SK-N-SH treated with all-trans-retinoic acid at 6 μM for 48 hours (cell line): Measurements from ENCODE around the gene ATP2B1.

Experiments used
- ATAC-seq: fragments of 200-7000 bp; cut with Tn5 transposase; 3 replicates; pipeline ENCODE4 v1.9.1; 2020; ENCODE audit warnings: mild to moderate bottlenecking, moderate library complexity
- BACH2 ChIP-seq: fragments of 250-450 bp; sonication (Bioruptor Pico); IDR thresholded peaks from 2 replicates; pipeline ENCODE4 v1.9.0; 2021; ENCODE audit warnings: mild to moderate bottlenecking, borderline replicate concordance
- CSDC2 ChIP-seq: fragments of 250-450 bp; sonication (Bioruptor Pico); IDR thresholded peaks from 2 replicates; pipeline ENCODE4 v1.5.0; 2020; ENCODE audit warnings: mild to moderate bottlenecking, moderate library complexity
- CSRNP3 ChIP-seq: fragments of 250-450 bp; sonication (Bioruptor Pico); IDR thresholded peaks from 2 replicates; pipeline ENCODE4 v1.5.1; 2021; ENCODE audit warnings: mild to moderate bottlenecking, moderate library complexity
- ESRRG ChIP-seq: fragments of 250-450 bp; sonication (Bioruptor Pico); IDR thresholded peaks from 2 replicates; pipeline ENCODE4 v1.6.1; 2021; ENCODE audit warnings: mild to moderate bottlenecking
- GLIS3 ChIP-seq: fragments of 250-450 bp; sonication (Bioruptor Pico); IDR thresholded peaks from 2 replicates; pipeline ENCODE4 v1.5.0; 2020; ENCODE audit warnings: mild to moderate bottlenecking, moderate library complexity
- ISL1 ChIP-seq: fragments of 250-450 bp; sonication (Bioruptor Pico); IDR thresholded peaks from 2 replicates; pipeline ENCODE4 v2.1.2; 2022; ENCODE audit warnings: mild to moderate bottlenecking, moderate library complexity
- OSR1 ChIP-seq: fragments of 250-450 bp; sonication (Bioruptor Pico); IDR thresholded peaks from 2 replicates; pipeline ENCODE4 v1.8.0; 2022; ENCODE audit warnings: moderate library complexity, mild to moderate bottlenecking, inconsistent platforms
- PATZ1 ChIP-seq: fragments of 250-450 bp; sonication (Bioruptor Pico); IDR thresholded peaks from 2 replicates; pipeline ENCODE4 v1.8.0; 2020; ENCODE audit warnings: mild to moderate bottlenecking, moderate library complexity, borderline replicate concordance
- PPARA ChIP-seq: fragments of 250-450 bp; sonication (Bioruptor Pico); IDR thresholded peaks from 2 replicates; pipeline ENCODE4 v1.5.0; 2020; ENCODE audit warnings: mild to moderate bottlenecking, borderline replicate concordance
- RARB ChIP-seq: fragments of 250-450 bp; sonication (Bioruptor Pico); IDR thresholded peaks from 2 replicates; pipeline ENCODE4 v1.8.0; 2021; ENCODE audit warnings: mild to moderate bottlenecking, moderate library complexity
- SNAI2 ChIP-seq: fragments of 250-450 bp; sonication (Bioruptor Pico); IDR thresholded peaks from 2 replicates; pipeline ENCODE4 v1.5.0; 2020; ENCODE audit warnings: mild to moderate bottlenecking, moderate library complexity
- TOX ChIP-seq: fragments of 250-450 bp; sonication (Bioruptor Pico); IDR thresholded peaks from 2 replicates; pipeline ENCODE4 v1.8.0; 2021; ENCODE audit warnings: mild to moderate bottlenecking, moderate library complexity, borderline replicate concordance
- ZC3H10 ChIP-seq: fragments of 250-450 bp; sonication (Bioruptor Pico); IDR thresholded peaks from 2 replicates; pipeline ENCODE4 v1.5.1; 2021; ENCODE audit warnings: mild to moderate bottlenecking, moderate library complexity
- ZFP3 ChIP-seq: fragments of 250-450 bp; sonication (Bioruptor Pico); IDR thresholded peaks from 2 replicates; pipeline ENCODE4 v1.5.0; 2020; ENCODE audit warnings: mild to moderate bottlenecking, moderate library complexity
- ZFP30 ChIP-seq: fragments of 450-650 bp; formaldehyde crosslinking; IDR thresholded peaks from 2 replicates; pipeline ENCODE4 v1.5.0; 2022; ENCODE audit warnings: mild to moderate bottlenecking, moderate library complexity
- ZNF70 ChIP-seq: fragments of 450-650 bp; formaldehyde crosslinking; IDR thresholded peaks from 2 replicates; pipeline ENCODE4 v1.5.0; 2020; ENCODE audit warnings: mild to moderate bottlenecking, moderate library complexity
- ZNF8 ChIP-seq: fragments of 450-650 bp; formaldehyde crosslinking; IDR thresholded peaks from 2 replicates; pipeline ENCODE4 v1.5.0; 2020; ENCODE audit warnings: mild to moderate bottlenecking, moderate library complexity
- TF ChIP-seq, protein P1 (sequence below): fragments of 250-450 bp; sonication (Bioruptor Pico); IDR thresholded peaks from 2 replicates; pipeline ENCODE4 v1.8.0; 2021; ENCODE audit warnings: low read depth, mild to moderate bottlenecking, moderate library complexity, borderline replicate concordance
- TF ChIP-seq, protein P2 (sequence below): fragments of 250-450 bp; sonication (Bioruptor Pico); IDR thresholded peaks from 2 replicates; pipeline ENCODE4 v1.5.1; 2020; ENCODE audit warnings: low read depth, mild to moderate bottlenecking, moderate library complexity
- TF ChIP-seq, protein P3 (sequence below): fragments of 250-450 bp; sonication (Bioruptor Pico); IDR thresholded peaks from 2 replicates; pipeline ENCODE4 v1.5.0; 2020; ENCODE audit warnings: mild to moderate bottlenecking, moderate library complexity

The ATP2B1 gene

GRCh38 chr12:89680409-89680808 lies 28.2 kb downstream of the ATP2B1 start (continued):
- TF ChIP-seq BACH2 (CRISPR knock-in tag) (no peak), ZC3H10 (no peak), ESRRG (CRISPR knock-in tag) (no peak)

GRCh38 chr12:89679631-89680030 lies 29.0 kb downstream of the ATP2B1 start:
- TF ChIP-seq, protein P1, sequence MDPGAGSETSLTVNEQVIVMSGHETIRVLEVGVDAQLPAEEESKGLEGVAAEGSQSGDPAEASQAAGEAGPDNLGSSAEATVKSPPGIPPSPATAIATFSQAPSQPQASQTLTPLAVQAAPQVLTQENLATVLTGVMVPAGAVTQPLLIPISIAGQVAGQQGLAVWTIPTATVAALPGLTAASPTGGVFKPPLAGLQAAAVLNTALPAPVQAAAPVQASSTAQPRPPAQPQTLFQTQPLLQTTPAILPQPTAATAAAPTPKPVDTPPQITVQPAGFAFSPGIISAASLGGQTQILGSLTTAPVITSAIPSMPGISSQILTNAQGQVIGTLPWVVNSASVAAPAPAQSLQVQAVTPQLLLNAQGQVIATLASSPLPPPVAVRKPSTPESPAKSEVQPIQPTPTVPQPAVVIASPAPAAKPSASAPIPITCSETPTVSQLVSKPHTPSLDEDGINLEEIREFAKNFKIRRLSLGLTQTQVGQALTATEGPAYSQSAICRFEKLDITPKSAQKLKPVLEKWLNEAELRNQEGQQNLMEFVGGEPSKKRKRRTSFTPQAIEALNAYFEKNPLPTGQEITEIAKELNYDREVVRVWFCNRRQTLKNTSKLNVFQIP (CRISPR knock-in tag), result no peak
- TF ChIP-seq TOX, result no peak
- TF ChIP-seq BACH2 (CRISPR knock-in tag), result no peak
- TF ChIP-seq OSR1 (CRISPR knock-in tag), result no peak
- no peak for TF ChIP-seq ZNF8 (CRISPR knock-in tag)
- TF ChIP-seq PPARA, result no peak
- no peak for TF ChIP-seq GLIS3 (CRISPR knock-in tag)
- TF ChIP-seq ZFP30 (CRISPR knock-in tag), result no peak
- TF ChIP-seq CSDC2, result no peak
- TF ChIP-seq RARB (CRISPR knock-in tag), result no peak
- TF ChIP-seq, protein P2, sequence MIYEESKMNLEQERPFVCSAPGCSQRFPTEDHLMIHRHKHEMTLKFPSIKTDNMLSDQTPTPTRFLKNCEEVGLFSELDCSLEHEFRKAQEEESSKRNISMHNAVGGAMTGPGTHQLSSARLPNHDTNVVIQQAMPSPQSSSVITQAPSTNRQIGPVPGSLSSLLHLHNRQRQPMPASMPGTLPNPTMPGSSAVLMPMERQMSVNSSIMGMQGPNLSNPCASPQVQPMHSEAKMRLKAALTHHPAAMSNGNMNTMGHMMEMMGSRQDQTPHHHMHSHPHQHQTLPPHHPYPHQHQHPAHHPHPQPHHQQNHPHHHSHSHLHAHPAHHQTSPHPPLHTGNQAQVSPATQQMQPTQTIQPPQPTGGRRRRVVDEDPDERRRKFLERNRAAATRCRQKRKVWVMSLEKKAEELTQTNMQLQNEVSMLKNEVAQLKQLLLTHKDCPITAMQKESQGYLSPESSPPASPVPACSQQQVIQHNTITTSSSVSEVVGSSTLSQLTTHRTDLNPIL (CRISPR knock-in tag), result no peak
- TF ChIP-seq ZFP3, result no peak
- TF ChIP-seq ESRRG (CRISPR knock-in tag), result no peak
- ATAC-seq, result no peak

- TF ChIP-seq ZNF70 (CRISPR knock-in tag), result no peak
- no peak for TF ChIP-seq SNAI2 (CRISPR knock-in tag)
- no peak for TF ChIP-seq RARB (CRISPR knock-in tag)
- no peak for TF ChIP-seq ISL1 (CRISPR knock-in tag)
- no peak for TF ChIP-seq BACH2 (CRISPR knock-in tag)
- TF ChIP-seq, protein P3, sequence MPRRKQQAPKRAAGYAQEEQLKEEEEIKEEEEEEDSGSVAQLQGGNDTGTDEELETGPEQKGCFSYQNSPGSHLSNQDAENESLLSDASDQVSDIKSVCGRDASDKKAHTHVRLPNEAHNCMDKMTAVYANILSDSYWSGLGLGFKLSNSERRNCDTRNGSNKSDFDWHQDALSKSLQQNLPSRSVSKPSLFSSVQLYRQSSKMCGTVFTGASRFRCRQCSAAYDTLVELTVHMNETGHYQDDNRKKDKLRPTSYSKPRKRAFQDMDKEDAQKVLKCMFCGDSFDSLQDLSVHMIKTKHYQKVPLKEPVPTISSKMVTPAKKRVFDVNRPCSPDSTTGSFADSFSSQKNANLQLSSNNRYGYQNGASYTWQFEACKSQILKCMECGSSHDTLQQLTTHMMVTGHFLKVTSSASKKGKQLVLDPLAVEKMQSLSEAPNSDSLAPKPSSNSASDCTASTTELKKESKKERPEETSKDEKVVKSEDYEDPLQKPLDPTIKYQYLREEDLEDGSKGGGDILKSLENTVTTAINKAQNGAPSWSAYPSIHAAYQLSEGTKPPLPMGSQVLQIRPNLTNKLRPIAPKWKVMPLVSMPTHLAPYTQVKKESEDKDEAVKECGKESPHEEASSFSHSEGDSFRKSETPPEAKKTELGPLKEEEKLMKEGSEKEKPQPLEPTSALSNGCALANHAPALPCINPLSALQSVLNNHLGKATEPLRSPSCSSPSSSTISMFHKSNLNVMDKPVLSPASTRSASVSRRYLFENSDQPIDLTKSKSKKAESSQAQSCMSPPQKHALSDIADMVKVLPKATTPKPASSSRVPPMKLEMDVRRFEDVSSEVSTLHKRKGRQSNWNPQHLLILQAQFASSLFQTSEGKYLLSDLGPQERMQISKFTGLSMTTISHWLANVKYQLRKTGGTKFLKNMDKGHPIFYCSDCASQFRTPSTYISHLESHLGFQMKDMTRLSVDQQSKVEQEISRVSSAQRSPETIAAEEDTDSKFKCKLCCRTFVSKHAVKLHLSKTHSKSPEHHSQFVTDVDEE (CRISPR knock-in tag), result no peak
- no peak for TF ChIP-seq CSDC2
- TF ChIP-seq, protein P1 (CRISPR knock-in tag), result no peak
- no peak for TF ChIP-seq ZFP3
- no peak for TF ChIP-seq GLIS3 (CRISPR knock-in tag)
- TF ChIP-seq PATZ1, result no peak
- no peak for TF ChIP-seq CSRNP3 (CRISPR knock-in tag)
- TF ChIP-seq ZFP30 (CRISPR knock-in tag), result no peak
- TF ChIP-seq ZC3H10, result no peak
- TF ChIP-seq, protein P2 (CRISPR knock-in tag), result no peak
- ATAC-seq, result no peak
Observed at GRCh38 chr12:89678225-89678624, 30.4 kb downstream of the ATP2B1 start.
